ENCODE data around the gene KLHL29. TPM values are rescaled to one million over a fixed set of nuclear protein-coding genes. Genes with fewer than 3 reads are reported as not detected.

The KLHL29 gene
- polyA plus RNA-seq, 1 of the 3 experiments (the other 2 are of a cell fraction) = 4.6 TPM

- Histone ChIP-seq H3F3A (replicated peaks; ENCODE audit: insufficient read depth) (peaks cover 3% of the 10 kb centered on the region), H3K9me3 (no peaks in the 10 kb centered on the region; the same call in 1 of the 2 replicates), H3K27ac (ENCODE audit: low read depth in 2 of 2, low read length in 1 of 2) (no peak overlapping the region; a peak in 1 of 4 replicates), H3K4me2 (no peak overlapping the region), H3K9me2 (no peaks in the 10 kb centered on the region), H3K9ac (no peak overlapping the region), H3K36me3 (replicated peaks in 1 of 2; ENCODE audit: control insufficient read depth in 1 of 2, insufficient read depth in 2 of 2, low read length in 1 of 2) (peaks cover 8 to 11% of the 10 kb centered on the region in 2 experiments), H3K4me3 (ENCODE audit: low read depth in 2 of 2, low read length in 1 of 2) (no peak overlapping the region), H2AFZ (ENCODE audit: low read depth) (no peak overlapping the region), H4K20me1 (ENCODE audit: insufficient read depth) (no peaks in the 10 kb centered on the region), H3K4me1 (ENCODE audit: control insufficient read depth in 1 of 2, insufficient read depth in 2 of 2, low read depth in 1 of 2, low read length in 1 of 2) (peaks cover 11 to 46% of the 10 kb centered on the region in 2 experiments; a peak in 3 of 4 replicates), H3K27me3 (ENCODE audit: insufficient read depth) (no peaks in the 10 kb centered on the region), H3K79me2 (ENCODE audit: insufficient read depth) (no peaks in the 10 kb centered on the region)
- peak; percentile 16 for DNase-seq
- POLR2A ChIA-PET = no interaction called here
- CTCF ChIA-PET = no interaction called here
- WGBS (ENCODE audit: low lambda C conversion rate) = 87% methylated on average over 5 of the region's 5 CpGs
- TF ChIP-seq MAX (IDR thresholded peaks at IDR 0.05; ENCODE audit: low read depth) (no peak), FOXM1 (IDR thresholded peaks at IDR 0.05; ENCODE audit: low read depth) (no peak), POLR2AphosphoS5 (IDR thresholded peaks at IDR 0.05; ENCODE audit: low read depth, low read length) (no peak), FOXJ3 (CRISPR knock-in tag; IDR thresholded peaks at IDR 0.05) (no peak), IRF3 (IDR thresholded peaks at IDR 0.05; ENCODE audit: low read depth, low read length) (no peak), NFIC (IDR thresholded peaks at IDR 0.05; ENCODE audit: borderline replicate concordance) (no peak)
Measured at GRCh38 chr2:23700627-23701026, 315.6 kb downstream of the KLHL29 start.

- no peaks in the 10 kb centered on the region for H4K20me1 ChIP-seq (ENCODE audit: insufficient read depth)
- POLR2A ChIA-PET = no interaction called here
- CTCF ChIA-PET = interaction anchor here (0.9 to 1.3 kb wide), 2 partner anchors 18 to 44 kb away, joined by 3 to 4 read pairs; no protein-coding TSS in a partner anchor
- H3K9me2 ChIP-seq = no peaks in the 10 kb centered on the region
- H3F3A ChIP-seq (replicated peaks; ENCODE audit: insufficient read depth) = peaks cover 3% of the 10 kb centered on the region
- no peak overlapping the region for H2AFZ ChIP-seq (ENCODE audit: low read depth)
- H3K9me3 ChIP-seq = no peaks in the 10 kb centered on the region; the same call in 1 of the 2 replicates
- DNase-seq = no peak
- WGBS (ENCODE audit: low lambda C conversion rate) = 94% methylated on average over 17 of the region's 17 CpGs
- no peak overlapping the region for H3K4me3 ChIP-seq (ENCODE audit: low read depth in 2 of 2, low read length in 1 of 2)
- H3K27me3 ChIP-seq (ENCODE audit: insufficient read depth) = no peaks in the 10 kb centered on the region
- H3K4me1 ChIP-seq (ENCODE audit: control insufficient read depth in 1 of 2, insufficient read depth in 2 of 2, low read depth in 1 of 2, low read length in 1 of 2) = peaks cover 9 to 31% of the 10 kb centered on the region in 2 experiments; a peak in 3 of 4 replicates
- H3K4me2 ChIP-seq = no peak overlapping the region
- H3K36me3 ChIP-seq (replicated peaks in 1 of 2; ENCODE audit: control insufficient read depth in 1 of 2, insufficient read depth in 2 of 2, low read length in 1 of 2) = peaks cover 8 to 22% of the 10 kb centered on the region in 2 experiments
- H3K79me2 ChIP-seq (ENCODE audit: insufficient read depth) = no peaks in the 10 kb centered on the region
- H3K27ac ChIP-seq (ENCODE audit: low read depth in 2 of 2, low read length in 1 of 2) = no peak overlapping the region; a peak in 1 of 4 replicates
- H3K9ac ChIP-seq = no peak overlapping the region
- TF ChIP-seq PBX3 (IDR thresholded peaks at IDR 0.05) = no peak
- TF ChIP-seq GATA2 (CRISPR knock-in tag; IDR thresholded peaks at IDR 0.05) = no peak
- no peak for TF ChIP-seq RAD21 (IDR thresholded peaks at IDR 0.05; ENCODE audit: low read length)
- no peak for TF ChIP-seq TCF12 (IDR thresholded peaks at IDR 0.05)
- no peak for TF ChIP-seq CTCF (IDR thresholded peaks at IDR 0.05)
- no peak for TF ChIP-seq USF1 (IDR thresholded peaks at IDR 0.05; ENCODE audit: borderline replicate concordance, low read depth)
- TF ChIP-seq ELF1 (IDR thresholded peaks at IDR 0.05) = no peak
- TF ChIP-seq ZBTB33 (IDR thresholded peaks at IDR 0.05; ENCODE audit: borderline replicate concordance, low read depth) = no peak
- no peak for TF ChIP-seq CHD2 (IDR thresholded peaks at IDR 0.05; ENCODE audit: low read length, partially characterized antibody)
- no peak for TF ChIP-seq REST (IDR thresholded peaks at IDR 0.05; ENCODE audit: low read depth, low read length)
- no peak for TF ChIP-seq SIN3A (IDR thresholded peaks at IDR 0.05; ENCODE audit: borderline replicate concordance, low read depth, low read length)
Measured at GRCh38 chr2:23703037-23703582, 318.1 kb downstream of the KLHL29 start.

All from SK-N-SH (cell line).